IPS DF 4.7 (cell line): ENCODE data around the gene NEK1.
"Not testable (repeated sequence)": the region's sequence is repeated elsewhere in the genome, so short reads cannot be mapped to it uniquely, and the experiment has no call there.

Source experiments
- DNase-seq: peaks from one replicate; pipeline ENCODE4 v3.0.0-alpha.2; 2013; ENCODE audit warnings: low spot score; ENCODE audit errors: extremely low read depth

Gene NEK1

DNA sequence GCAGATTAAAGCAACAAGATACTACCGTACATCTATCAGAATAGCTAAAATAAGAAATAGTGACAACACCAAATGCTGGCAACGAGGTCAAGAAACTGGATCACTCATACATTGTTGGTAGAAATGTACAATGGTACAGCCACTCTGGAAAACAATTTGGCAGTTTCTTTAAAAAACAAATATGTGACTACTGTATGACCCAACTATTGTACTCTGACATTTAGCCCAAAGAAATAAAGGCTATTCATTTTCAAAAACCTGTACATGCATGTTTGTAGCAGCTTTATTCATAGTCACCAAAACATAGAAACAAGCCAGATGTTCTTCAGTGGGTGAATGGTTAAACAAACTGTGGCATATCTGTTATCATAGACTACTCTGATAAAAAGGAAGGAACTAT is 16.2 kb upstream of the NEK1 start:
- DNase-seq = no peak

DNA sequence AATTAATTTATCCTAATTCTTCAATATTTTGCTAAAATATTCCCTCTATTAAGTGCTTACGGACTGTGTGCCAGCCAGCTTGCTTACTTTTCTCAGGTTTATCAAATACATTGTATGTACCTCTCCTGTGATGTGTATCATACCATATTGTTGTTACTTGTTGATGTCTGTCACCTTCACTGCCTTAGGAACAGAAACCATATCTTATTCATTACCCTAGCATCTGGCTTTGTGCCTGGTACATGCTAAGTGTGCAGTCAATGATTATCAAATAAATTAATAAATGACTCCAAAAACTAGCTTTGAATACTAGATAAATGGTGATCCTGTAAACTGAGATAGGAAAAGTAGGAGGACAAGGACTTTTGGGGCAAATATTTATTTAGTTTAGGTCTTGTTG is 14.9 kb upstream of the NEK1 start:
- DNase-seq = no peak

- no peak for DNase-seq
Measured at GRCh38 chr4:169626331-169627282, 14.2 kb upstream of the NEK1 start.

DNA sequence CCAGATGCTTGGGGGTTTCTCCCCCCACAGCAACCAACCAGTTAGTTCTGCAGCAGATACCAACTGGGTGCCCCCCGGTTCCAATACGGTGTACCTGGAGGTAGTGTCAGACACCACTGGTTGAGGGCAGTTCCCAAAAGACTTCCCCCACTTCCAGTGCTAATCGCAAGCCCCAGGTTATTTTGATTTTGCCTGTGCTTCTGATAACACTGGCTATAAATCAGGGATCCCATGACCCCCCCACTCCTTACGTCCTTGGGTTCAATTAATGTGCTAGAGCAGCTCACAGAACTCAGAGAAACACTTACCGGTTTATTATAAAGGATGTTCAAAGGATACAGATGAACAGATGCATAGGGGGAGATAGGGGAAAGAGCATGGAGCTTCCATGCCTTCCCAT is 13.5 kb upstream of the NEK1 start:
- DNase-seq = no peak

GRCh38 chr4:169624012-169624411 is 11.6 kb upstream of the NEK1 start:
- not testable (repeated sequence) for DNase-seq

DNA sequence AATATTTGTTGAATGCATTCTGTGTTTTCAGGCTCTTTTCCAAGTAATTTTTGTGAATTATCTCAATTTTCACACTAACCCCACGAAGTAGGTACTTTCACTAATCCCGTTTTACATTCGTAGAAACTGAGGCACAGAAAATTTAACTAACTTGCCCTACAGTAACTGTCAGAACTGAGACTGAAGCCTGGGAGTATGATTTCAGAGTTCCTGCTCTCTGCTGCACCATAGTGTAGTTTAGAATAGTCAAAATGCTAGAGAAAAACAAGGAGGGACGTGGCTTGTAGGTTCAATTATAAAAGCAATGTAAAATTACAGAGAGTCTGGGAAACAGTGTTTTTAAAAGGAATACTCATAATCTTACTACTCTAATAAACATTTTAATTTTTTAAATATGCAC is 10.2 kb upstream of the NEK1 start:
- no peak for DNase-seq

DNA sequence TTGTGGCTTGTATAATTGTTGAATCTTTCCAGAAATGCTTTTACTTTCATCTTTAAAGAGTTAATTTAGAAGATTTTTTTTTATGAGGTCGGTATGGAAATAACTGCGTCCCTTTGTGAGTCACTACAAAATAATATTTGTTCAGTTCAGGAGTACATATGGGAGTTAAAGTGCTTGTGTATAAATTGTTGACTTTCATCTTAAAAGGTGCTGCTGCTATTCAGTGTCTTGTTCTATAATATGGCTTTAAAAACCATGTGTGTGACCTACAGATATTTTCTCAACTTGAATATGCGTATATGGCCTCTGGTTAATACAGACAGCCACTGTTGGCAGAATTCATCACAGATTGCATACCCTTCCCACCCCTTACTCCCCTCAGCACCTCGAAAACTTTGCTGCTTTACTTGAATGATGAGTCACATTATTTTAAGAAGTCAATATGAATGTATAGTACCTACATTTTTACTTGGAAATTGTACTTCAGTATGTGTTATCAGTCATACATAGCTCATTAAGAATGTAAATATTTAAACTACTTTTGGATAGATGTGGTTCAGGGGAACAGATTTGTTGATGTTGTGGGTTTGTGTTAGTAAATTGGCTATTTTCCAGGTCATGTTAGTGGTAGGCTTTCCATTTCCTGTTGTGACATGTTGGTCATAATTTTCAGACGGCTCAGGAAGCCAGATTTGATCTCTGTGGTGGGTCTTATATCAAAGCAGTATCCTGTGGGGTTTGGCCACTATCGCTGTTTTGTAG is 9.5 kb upstream of the NEK1 start:
- DNase-seq = no peak

- DNase-seq = no peak
Measured at GRCh38 chr4:169620880-169621248, 8.5 kb upstream of the NEK1 start.

DNA sequence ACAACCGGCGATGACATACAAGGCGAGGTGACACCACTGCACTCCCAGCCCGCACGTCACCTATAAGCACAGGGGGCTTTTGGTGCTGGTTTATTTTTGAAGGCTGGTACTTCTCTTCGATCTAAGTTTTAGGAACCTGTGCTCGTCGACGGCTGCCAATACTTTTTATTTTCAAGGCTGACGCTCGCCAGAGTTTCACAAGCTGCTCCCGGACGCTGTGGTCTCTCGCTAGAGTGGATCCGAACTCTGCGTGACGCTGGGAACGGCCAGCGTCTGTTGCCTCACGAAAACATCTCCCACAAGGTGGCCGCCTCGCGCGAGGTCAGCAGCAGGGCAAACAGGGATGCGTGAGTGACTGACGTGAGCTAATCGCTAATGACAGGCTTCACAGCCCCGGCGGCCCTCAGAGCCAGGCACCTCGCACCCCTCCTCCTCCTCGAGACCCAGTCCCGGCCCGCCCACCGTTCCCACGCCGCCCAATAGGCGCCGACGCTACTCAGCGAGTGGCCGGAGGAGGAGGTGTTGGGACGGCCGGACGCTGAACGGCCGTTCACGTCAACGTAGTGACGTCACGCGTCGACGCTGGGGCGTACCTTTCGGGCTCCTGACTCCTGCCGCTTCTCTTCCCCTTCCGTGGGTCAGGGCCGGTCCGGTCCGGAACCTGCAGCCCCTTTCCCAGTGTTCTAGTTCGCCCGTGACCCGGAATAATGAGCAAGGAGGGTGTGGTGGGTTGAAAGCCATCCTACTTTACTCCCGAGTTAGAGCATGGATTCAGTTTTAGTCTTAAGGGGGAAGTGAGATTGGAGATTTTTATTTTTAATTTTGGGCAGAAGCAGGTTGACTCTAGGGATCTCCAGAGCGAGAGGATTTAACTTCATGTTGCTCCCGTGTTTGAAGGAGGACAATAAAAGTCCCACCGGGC is 7.8 kb upstream of the NEK1 start, which contains the start of gene CLCN3:
TSS of gene CLCN3 (plus strand) at position 621 of the 922 bp plus-strand sequence. CDS start 15,351 bp downstream, outside the sequence.
- DNase-seq = peak; percentile 89

GRCh38 chr4:169619518-169619957 is 7.2 kb upstream of the NEK1 start:
- DNase-seq = no peak

GRCh38 chr4:169618986-169619385 is 6.6 kb upstream of the NEK1 start:
- no peak for DNase-seq

DNA sequence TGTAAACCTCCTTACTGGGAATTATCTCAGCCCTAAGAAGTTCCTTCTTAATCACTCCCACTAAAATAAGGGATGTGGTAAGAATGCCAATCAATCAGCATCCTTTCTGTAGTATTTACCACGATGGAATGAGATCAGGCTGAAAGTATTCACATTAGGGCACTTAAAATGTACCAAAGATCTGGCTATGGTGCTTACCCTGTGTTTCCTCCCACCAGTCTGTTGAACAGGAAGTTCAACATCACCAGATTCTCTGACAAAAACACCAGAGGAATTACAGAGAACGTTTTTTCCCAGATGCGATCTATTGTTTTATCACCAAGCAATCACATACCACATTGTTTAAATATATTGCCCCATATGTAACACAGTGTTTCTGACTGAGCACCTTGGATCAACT is 5.9 kb upstream of the NEK1 start:
- no peak for DNase-seq

DNA sequence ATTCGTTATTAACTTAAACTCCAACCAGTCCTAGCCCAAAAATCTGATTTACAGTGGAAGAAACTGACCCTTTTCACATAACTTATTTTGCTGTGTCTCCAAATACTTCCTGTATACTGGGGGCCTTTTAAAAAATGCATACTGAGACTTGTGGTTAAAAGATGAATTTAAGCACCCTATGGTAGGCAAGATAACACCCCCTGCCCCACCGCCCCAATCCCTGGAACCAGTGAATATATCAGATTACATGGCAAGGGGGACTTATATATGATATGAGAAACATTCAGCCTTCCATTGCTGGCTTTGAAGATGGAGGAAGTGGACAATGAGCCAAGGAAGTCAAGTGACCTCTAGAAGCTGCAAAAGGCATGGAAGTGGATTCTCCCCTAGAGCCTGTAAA is 4.9 kb upstream of the NEK1 start:
- no peak for DNase-seq

DNA sequence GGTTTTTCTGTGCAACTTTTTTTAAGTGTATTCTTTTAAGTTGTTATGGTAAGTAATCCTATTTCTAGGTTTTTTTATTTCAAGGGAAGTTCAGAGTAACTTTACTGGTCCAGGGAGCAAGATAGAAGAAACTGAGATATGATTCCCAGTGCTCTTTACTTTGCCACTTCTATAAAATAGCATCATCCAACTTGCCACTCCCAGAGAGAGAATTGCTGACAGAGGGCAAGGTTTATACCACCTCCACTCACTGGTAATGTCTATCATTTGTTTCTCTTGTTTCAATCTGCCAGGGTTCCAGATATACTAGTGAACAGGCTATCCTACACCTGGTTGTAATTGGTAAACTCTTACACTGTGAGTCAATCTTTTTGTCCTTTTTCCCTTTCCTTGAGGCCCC is 4.5 kb upstream of the NEK1 start:
- no peak for DNase-seq

DNA sequence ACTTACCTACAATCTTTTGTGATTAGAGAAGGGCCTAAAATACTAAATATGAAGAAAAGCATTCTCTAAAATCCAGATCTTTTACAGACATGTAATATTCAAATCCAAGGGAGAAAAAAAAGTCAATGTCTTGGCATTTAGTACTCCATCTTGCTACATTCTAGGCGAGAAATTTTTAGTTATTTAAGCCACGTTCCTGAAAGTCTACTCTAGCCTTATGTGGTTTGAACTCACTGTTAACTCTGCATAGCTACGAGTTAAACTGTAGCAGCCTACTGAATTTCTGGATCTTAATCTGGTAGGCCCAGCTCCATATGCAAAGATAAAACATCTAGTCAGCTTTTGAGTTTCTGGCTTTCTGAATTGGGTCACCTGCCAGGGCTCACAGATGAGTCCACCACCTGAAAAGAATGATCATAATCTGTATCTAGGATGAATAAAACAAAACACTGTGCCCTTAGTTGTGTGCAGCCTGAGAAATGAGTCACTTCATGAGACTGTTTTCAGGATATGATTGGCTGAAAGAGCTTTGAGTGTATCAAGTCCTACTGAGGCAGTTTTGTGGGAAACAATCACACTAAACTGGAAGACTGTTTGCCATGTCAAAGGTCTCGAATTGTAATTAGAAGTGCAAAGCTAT is 3.2 kb upstream of the NEK1 start:
- DNase-seq = no peak

GRCh38 chr4:169612871-169613859 is 782 bp upstream of the NEK1 start:
- DNase-seq = no peak

DNA sequence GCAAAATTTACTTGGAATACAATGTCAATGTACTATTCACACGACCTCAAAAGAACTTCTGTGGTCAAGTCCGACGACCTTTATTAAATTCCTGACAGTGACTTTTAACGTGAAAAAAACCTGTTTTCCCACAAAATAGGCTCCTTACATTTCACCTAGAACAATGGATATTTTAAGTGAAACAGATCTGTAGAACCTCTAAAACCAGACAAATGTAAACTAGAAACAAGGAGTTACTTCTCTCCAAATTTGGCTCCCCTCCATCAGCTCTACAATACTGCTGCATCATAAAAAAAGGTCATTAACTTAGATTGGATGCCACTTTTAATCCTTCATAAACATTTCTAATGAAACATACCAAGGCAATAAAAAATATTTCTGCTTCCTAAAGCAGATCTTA is 1.2 kb downstream of the NEK1 start:
- no peak for DNase-seq

DNA sequence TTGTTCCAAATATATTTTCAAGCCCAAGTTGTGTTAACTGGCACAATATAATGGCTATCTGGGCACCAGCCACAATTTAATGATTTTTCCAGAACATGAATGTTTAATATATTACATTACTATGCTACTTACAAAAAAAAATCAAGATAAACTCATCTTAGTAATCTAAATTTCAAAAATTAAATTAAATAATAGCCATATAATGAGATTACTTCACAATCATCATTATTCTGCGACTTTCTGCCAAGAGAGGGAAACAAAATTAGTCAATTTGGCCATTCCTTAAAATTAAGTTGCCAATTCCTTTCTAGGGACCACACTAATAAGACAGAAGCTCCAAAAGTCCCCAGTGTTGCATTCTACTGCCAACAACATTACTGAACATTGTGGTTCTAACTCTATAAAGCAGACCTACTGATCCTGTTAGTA is 7.5 kb downstream of the NEK1 start:
- no peak for DNase-seq

DNA sequence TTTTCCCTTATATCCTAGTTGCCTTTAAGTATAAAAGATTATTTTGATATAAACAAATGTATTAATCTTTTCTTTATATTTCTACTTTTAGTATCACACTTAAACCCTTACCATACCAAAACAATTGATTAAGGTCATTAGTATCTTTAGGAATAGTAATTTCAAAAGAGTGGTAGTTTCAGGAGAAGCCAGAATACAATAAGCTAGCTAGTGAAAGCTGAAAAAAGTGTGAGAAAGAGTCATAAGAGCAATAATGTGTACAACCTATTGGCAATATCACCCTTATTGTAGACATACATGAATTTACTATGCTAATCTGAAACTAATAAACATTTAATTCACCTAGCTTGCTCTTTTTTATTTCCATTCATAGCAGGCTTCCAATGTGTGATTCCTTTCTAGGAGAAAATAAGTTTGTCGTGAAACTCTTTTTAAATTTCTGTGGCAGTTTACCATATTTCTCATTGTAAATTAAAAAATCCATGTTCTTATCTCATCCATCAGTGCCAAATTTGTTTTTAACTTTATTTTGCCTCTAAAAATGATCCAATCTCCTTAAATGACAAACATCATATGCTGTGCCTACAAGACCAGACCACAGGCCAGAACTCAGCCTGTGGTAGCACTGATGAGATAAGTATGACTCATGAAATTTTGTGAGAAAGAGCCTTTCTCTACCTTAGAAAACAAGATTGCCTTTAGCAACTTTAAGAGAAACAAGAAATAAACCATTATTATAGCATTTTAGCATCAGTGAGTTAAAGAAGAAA is 8.1 kb downstream of the NEK1 start:
- no peak for DNase-seq
